ENCODE data around the gene COG8.

The COG8 gene

GRCh38 chr16:69344171-69344570 is 4.8 kb upstream of the COG8 start:
- no peak for DNase-seq

GRCh38 chr16:69340095-69340644 is 806 bp upstream of the COG8 start:
- no peak for DNase-seq

GRCh38 chr16:69338557-69339288 is 641 bp downstream of the COG8 start:
- DNase-seq = no peak

GRCh38 chr16:69334696-69335095 is 4.7 kb downstream of the COG8 start:
- DNase-seq = no peak

GRCh38 chr16:69330286-69331109 is 8.9 kb downstream of the COG8 start, which contains the start of gene PDF:
Gene PDF (minus strand): TSS chr16:69330588. CDS start chr16:69330570, 18 bp downstream.
- DNase-seq = peak; percentile 79

GRCh38 chr16:69329369-69330285 is 9.7 kb downstream of the COG8 start:
- no peak for DNase-seq

GRCh38 chr16:69328854-69329316 is 10.5 kb downstream of the COG8 start:
- DNase-seq = no peak

- DNase-seq = no peak
Observed at GRCh38 chr16:69327585-69328310, 11.6 kb downstream of the COG8 start.

GRCh38 chr16:69326172-69326873 is 13.0 kb downstream of the COG8 start:
- DNase-seq = peak; percentile 49

- no peak for DNase-seq
Observed at GRCh38 chr16:69325784-69326171, 13.6 kb downstream of the COG8 start.

- no peak for DNase-seq
Observed at GRCh38 chr16:69324585-69325253, 14.6 kb downstream of the COG8 start.

- DNase-seq = no peak
Observed at GRCh38 chr16:69324013-69324531, 15.3 kb downstream of the COG8 start.

- DNase-seq = no peak
Observed at GRCh38 chr16:69323415-69323814, 15.9 kb downstream of the COG8 start.

GRCh38 chr16:69322343-69322742 is 17.0 kb downstream of the COG8 start:
- DNase-seq = no peak

- DNase-seq = no peak
Observed at GRCh38 chr16:69321080-69321479, 18.3 kb downstream of the COG8 start.

GRCh38 chr16:69320740-69321073 is 18.7 kb downstream of the COG8 start:
- DNase-seq = no peak

- no peak for DNase-seq
Observed at GRCh38 chr16:69319826-69320739, 19.3 kb downstream of the COG8 start.

- DNase-seq = no peak
Observed at GRCh38 chr16:69319381-69319780, 20.0 kb downstream of the COG8 start.

- DNase-seq = no peak
Observed at GRCh38 chr16:69318911-69319289, 20.5 kb downstream of the COG8 start.

All from GF-D8 (cell line).